GM21737 (cell line): Measurements from ENCODE around the gene TOMM40L.
"Not testable (repeated sequence)": the region's sequence is repeated elsewhere in the genome, so short reads cannot be mapped to it uniquely, and the experiment has no call there.

Experiments
- ATAC-seq: cut with Tn5 transposase; IDR thresholded peaks from one replicate; pipeline ENCODE4 v1.9.1; 2021; ENCODE audit warnings: mild to moderate bottlenecking, moderate library complexity; ENCODE audit not compliant: unreplicated experiment

The TOMM40L gene

DNA sequence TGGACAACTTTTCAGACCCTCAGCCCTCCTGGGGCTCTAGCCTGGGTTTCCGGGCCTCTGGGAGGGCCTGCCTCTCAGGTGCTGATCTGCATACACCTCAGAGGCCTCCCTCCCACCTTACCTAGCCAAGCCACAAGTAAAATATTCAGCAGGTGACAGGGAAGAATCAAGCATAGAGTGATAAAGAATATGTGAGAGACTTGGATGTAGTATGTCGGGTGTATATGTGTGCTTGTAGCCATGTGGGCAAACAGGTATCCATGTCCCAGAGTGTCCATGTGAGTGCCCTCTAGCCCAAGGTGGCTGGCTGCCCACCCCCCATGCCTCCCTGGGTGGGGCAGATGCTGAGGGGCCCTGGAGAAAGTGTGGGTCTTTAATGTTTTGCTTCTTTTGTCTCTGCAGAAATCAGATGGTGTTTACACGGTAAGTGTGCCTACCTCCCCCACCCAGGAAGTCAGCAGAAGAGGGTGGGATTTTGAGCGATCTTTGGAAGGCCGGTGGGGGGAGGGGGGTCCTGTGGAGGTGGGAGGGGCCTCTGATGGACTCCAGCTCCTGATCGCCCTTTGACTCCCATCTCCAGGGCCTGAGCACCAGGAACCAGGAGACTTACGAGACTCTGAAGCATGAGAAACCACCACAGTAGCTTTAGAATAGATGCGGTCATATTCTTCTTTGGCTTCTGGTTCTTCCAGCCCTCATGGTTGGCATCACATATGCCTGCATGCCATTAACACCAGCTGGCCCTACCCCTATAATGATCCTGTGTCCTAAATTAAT is 7.4 kb upstream of the TOMM40L start:
- no peak for ATAC-seq

DNA sequence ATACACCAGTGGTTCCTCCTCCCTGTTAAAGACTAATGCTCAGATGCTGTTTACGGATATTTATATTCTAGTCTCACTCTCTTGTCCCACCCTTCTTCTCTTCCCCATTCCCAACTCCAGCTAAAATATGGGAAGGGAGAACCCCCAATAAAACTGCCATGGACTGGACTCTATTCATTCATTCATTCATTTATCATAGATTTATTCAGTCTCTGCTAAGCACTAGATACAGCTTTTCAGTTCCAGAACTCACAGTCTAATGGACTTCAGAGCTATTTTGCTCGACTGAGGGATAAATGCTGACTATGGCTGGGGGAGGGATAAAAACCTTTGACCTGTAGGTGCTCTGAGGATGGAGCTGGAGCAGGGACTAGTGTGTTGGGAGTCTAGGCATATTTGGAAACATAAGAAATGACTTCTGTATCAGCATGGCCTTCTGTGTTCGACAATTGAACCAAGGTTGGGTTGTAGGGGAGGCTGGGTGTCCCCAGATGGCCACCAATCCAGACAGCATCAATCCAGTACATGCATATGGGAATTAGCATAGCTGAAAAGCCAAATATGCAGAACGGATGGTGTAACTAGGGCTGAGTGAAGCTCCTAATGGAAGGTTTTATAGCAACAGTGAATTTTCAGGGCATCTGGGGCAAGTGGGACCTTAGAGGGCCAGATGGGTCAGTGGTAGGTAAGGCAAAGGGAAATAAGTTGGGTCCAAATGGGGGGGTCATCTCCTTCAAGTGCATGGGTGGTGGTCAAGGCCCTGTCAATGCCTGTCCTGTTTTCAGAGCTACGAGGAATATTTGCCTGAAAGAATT is 6.6 kb upstream of the TOMM40L start:
- no peak for ATAC-seq

DNA sequence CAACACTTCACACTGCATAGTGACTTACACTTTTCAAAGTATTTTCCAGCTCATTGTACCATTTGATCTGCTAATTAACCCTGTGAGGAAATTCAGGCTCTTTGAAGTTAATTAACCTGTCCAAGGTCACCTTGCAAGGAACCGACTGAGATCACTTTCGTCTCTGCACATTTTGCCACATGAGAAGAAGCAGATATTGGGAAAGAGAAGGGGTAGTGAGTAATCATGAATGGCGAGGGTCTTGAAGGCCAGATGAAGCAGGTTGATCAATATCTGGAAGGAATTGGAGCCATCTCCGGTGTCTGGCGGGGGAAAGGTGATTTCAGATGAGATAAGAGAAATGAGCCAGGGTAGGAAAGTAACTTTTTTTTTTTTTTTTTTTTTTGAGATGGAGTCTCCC is 5.9 kb upstream of the TOMM40L start:
- ATAC-seq, result no peak

DNA sequence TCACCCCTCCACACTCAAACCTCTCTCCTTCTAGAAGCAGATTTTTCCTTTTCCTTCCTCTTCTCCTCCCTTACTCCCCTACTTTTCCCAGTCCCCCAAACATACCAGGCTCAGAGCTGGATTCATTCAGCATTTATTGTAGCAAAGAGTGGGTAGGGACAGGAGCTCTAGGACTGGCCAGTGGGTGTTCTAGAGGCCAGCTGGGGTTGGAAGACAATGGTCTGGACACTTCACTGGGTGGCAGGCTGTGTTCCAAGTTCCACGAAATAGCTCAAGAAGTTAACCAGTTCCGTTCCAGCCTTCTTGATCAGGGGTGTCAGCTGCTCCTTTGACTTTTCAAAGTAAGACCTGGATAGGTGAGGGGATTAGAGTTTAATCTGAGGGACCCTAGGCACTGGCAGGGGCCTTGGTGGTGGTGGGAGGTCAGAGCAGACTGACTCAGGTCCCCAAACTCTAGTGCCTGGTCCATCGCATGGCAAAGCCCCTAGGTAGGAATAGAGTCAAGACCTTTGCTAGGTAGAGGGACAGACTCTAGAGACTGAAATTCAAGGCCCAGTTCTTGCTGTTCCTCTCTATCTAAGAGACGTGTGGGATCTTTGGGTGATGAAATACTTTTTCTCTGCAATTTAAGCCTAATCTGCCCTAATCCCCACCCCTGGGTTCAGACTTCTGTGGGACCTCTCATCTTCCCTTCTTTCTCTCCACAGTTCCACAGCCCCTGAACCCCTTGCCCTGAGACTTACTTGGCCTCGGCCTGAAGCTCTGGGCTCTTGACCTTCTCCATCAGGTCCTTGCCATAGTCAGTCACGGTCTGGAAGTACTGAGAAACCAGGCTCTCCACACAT is 3.5 kb upstream of the TOMM40L start:
- ATAC-seq, result no peak

DNA sequence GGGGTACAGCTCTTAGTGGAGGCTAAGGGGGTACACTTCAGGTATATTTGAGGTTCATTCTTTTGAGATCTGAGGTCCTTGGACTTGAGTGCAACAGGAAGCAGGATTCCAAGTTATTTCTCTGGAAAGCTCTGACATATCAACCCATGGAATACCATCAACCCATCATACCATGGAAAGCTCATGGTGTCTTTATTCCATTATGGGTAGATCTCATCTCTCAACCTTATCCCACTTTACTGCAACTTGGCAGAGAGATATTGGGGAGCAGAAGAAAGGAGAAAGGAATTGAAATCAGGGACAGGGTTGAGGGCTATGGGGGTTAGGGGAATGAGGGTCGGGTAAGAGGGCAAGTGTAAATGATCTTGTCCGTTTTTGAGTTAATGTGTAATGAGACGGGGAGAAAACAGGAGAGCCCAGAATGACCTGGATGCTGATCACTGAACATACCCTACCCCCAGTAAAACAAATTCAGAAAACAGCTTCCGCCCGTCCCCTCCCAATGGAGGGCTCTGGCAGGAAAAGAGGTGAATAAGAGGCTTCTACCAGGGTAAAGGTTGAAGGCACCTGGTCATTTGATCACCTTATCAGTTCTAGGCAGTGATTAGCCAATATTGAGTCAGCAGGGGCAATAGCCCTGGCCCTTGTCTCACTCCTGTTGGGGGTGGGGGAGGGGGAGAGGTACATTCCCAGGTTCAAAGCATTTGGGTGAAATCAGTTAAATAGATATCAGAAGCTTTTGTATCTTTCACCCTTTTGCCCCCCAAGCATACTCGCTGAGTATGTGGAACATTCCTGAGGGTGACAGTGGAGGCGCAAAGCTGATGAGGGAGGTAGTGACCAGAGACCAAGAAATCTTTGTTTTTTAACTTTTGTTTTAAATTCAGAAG is 1.8 kb upstream of the TOMM40L start:
- no peak for ATAC-seq

DNA sequence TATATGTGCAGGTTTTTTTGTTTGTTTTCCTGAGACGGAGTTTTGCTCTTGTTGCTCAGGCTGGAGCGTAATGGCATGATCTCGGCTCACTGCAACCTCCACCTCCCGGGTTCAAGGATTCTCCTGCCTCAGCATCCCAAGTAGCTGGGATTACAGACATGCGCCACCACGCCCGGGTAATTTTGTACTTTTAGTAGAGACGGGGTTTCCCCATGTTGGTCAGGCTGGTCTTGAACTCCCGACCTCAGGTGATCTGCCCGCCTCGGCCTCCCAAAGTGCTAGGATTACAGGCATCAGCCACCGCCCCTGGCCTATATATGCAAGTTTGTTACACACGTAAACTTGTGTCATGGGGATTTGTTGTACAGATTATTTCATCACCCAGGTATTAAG is 1.2 kb upstream of the TOMM40L start:
- ATAC-seq, result not testable (repeated sequence)

DNA sequence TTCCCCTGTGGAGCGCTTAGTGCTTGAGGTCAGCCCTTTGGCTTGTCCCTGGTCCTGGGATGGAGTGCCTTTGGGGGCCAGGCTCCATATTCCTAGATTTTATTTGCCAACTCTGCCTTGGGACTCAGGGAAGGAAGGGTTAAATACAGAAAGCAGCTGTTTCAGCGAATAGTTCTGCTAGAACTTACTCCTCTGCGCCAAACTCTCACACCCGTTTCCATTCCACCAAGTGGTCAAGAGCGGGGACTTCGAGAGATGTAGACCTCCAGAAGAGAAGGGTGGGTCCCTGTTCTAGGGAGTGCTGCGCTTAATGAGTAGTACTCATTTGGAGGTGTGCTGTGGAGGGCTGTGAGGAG is 704 bp upstream of the TOMM40L start:
- ATAC-seq, result no peak

DNA sequence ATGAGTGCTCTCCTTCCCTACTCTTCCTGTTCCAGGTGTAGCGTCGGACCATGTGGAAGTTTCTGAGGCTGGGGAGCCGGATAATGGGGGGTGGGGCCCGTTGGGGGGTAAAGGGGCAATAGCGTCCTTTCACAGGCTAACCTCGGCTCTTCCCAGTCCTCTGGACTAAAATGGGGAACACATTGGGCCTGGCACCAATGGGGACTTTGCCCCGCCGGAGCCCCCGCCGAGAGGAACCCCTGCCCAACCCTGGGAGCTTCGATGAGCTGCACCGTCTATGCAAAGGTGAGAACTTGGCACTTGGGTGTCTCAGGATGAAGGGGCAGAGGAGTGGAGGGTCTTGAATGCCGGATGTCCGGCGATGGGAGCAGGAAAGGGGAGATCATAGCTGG is 456 bp downstream of the TOMM40L start:
- ATAC-seq, result no peak

DNA sequence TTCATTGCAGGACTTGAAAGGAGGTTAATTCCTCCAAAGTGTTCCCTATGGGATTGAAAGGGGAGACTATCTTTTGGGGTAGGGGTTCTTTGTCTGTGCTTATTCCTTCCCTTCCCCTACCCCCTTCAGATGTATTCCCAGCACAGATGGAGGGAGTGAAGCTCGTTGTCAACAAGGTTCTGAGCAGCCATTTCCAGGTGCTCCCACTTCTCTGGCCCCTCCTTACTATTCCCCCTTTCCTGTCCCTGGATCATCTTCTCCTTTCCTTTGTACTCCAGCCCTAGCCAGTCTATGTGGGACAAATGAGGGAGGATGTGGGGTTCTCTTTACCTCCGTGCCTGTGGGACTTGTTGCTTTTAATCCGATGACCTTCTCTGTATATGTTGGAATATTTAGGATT is 899 bp downstream of the TOMM40L start:
- no peak for ATAC-seq

DNA sequence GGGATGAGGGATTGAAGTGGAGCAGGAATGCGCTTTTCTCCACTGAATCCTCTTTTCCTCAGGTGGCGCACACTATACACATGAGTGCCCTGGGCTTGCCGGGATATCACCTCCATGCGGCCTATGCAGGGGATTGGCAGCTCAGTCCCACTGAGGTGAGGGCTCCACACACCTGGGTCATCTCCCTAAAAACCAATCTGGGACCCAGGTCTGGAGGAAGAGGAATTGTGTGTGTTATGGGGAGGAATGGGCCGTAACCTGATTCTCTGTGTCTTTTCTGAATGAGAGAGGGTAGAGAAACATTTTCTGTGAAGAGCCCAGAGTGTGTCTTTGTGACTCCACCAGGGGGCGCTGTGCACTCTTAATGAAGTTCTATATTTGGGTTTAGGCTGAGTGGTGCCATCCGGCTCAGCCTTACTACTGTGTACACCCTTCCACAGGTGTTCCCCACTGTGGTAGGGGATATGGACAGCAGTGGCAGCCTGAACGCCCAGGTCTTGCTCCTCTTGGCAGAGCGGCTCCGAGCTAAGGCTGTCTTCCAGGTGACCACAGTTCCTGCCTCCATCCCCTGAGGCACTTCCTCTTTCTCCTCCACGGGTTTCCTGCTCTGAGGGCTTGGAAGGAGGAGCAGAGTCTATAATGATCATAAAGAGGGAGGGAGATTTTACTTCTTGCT is 1.5 kb downstream of the TOMM40L start:
- ATAC-seq, result no peak

DNA sequence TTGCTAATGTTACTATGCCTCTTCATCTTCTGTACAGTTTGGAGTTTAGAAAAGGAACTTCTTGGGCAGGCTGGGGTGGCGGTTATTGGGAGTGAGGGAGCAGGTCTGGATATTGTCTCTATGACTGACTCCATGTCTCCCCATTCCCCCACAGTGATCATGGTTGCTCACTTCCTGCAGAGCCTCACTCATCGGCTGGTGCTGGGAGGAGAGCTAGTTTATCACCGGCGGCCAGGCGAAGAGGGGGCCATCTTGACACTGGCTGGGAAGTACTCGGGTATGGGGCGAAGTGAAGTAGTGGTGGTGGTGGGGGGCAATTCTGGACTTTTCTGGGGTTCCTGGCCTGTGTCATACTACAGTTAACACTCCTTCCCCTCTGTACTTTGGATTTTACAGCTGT is 2.2 kb downstream of the TOMM40L start:
- no peak for ATAC-seq

DNA sequence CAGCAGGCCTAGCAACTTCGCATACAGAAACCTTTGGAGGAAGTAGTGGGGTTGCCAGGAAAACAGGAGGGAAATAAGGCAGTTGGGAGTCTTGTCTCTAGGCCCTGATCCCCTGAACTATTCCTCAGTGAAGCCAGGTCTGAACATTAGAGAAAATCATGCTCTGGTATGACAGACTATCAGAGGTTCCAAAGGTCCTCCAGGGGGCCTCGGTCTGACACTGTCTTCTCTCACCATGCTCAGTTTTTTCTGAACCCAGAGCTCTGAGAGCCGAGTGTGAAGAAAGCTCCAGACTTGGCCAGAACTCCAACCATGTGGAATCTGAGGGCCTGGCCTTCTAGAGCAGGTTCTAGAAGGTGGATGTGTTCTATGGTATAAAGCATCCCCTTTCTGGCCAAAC is 4.0 kb downstream of the TOMM40L start:
- ATAC-seq, result no peak

DNA sequence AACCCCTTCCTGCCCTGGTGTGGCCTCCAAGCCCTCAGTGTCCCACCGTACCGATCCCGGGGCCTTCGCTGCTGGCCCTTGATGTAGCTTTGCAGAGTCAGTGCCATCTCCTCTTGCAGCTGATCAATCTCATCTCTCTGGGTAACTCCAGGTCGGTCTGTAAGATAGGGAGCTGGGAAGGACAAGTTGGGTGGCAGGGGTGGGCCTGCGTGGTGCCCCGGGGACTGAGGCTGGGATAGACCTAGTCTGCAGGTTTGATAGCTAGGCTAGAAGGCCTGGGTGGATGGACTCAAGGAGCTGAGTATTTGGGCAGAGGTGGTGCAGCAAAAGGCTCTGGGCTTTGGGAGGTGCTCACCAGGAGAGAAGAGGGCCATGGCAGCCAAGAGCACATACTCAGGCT is 4.9 kb downstream of the TOMM40L start:
- ATAC-seq, result no peak

DNA sequence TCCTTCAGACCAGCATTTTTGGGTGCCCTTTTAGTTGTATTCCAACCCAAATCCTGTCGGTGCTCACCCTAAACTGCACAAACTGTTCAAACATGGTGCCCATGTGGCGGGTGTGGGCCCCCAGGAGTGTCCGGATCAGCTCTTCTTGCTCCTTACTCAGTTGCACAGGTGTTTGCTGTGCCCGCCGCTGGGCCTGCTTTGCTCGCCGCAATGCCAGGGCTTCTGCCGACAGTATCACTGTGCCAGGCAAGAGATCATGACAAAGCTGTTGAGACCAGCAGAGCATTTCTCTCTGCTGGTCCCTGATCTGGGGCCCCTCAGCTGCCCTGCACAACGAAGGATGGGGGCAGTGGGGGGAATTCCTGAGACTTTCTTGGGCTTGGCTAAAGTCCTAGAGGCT is 7.2 kb downstream of the TOMM40L start:
- no peak for ATAC-seq

DNA sequence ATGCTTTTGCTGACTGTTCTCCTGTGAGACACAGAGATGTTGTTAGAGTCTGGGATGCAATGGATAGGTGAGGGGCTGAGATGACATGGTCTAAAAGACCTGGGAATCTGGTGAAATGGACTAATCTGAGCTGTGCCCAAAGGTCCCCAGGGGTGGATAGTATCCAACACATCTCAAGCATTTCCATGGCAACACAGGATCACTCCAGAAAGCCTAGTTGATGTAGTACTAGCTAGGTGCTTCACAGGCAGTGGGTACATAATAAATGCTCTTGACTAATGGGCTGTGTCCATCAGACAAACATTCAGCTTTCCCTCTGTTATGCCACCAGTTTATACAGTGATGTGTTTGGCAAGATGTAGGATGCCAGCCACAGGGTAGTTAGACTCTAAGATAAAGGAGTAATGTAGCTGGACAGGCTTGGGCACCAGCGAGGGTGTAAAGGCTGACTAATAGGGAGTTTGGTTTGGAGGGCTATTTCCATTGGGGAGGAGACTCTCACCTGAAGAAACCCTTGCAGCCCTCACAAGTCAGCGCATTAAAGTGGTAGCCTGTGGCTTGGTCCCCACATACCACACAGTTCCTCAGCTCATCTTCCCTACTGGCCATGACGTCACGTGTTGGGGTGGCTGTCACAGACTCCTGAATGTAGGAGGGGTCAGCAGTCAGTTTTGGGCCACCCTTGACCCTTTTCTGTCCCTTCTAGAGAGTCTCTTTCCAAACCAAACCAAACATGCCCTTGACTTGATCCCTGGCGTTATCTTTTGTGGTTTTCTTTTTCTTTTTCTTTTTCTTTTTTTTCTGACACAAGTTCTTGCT is 10.3 kb downstream of the TOMM40L start:
- ATAC-seq, result no peak

DNA sequence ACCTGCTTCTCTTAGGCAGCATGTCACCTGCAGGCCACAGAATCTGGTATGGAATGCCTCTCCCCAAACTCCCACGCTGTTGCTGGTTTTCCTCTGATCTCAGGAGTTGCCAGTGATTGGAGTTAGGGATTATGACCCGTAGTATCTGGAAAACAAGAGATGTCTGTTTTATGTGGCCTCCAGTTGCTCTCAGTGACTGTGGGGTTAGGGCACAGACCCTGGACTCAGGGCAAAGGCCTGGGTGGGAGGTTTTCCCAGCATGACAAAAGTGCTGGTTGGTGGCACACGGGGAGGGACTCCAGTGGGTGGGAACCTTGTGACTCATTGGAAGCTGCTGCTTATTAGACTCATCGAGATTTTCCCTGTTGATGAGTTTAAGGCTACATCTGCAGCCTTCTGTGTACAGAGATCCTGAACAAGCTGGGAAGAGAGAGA is 12.2 kb downstream of the TOMM40L start, which contains the start of gene NR1I3:
Gene NR1I3 (minus strand): TSS at position 165 of the 435 bp plus-strand sequence. CDS start 1,638 bp downstream, outside the sequence.
- ATAC-seq, result no peak

DNA sequence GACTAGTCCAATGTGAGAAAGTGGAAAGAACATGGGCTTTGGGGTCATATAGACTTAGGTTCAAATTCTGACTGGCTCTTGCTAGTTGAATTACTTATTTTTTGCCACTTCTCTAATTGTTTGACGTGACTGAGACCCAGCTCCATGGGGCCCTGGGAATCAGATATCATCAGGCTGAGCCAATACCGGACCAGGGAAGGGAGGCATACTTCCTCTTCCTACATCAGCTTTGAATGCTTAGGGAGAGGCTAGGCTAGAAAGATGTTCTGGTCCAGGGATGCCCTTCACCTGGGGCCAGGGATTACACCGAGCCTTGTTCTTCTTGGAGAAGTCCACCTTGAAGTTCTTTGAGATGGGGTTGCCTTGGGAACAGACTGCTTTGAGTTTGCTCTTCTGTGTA is 15.8 kb downstream of the TOMM40L start:
- no peak for ATAC-seq

DNA sequence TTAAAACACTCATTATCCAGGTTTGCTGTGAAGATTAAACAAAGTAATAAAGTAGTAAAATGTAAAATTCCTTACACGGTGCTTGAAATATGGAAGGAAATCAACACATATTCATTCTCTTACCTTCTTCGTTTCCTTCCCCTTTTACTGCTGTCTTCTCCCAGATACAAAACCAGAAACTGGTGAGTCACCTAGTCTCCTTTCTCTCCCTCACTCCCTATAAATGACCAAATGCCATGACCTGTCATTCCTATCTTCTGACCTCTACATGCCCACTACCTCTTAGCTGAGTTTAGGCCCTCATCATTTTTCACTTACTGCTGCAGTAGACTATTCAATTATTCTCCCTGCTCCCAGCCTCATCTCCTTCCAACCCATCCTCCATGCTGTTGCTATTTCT is 16.5 kb downstream of the TOMM40L start:
- ATAC-seq, result no peak

DNA sequence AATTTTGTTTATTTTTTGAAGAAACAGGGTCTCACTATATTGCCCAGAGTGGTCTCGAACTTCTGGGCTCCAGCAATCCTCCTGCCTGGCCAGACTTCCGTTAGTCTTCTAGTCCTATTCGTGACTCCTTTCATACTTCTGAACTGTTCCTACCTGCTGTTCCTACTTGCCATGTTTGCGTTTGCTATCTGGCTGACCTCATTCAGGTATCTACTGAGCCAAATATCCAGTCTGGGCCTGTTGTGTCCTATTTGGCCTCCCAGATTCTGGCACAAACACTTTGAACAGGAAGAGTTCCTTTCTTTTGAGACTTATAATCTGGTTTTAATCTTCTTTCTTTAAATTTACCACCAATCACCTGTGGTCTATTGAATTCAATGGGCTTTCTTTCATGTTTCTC is 19.0 kb downstream of the TOMM40L start:
- ATAC-seq, result no peak
